ENCODE measurements around the gene SLC25A13.
"Not testable (repeated sequence)": the region's sequence is repeated elsewhere in the genome, so short reads cannot be mapped to it uniquely, and the experiment has no call there.

The SLC25A13 gene

GRCh38 chr7:96189129-96189820 lies 132.6 kb downstream of the SLC25A13 start:
- DNase-seq, result no peak

GRCh38 chr7:96188591-96188991 lies 133.3 kb downstream of the SLC25A13 start:
- no peak for DNase-seq

- DNase-seq, result no peak
Observed at GRCh38 chr7:96188174-96188581, 133.7 kb downstream of the SLC25A13 start.

GRCh38 chr7:96187735-96188134 lies 134.2 kb downstream of the SLC25A13 start:
- no peak for DNase-seq

GRCh38 chr7:96184783-96185182 lies 137.1 kb downstream of the SLC25A13 start:
- no peak for DNase-seq

- no peak for DNase-seq
Observed at GRCh38 chr7:96183163-96183670, 138.7 kb downstream of the SLC25A13 start.

GRCh38 chr7:96182424-96183158 lies 139.3 kb downstream of the SLC25A13 start:
- DNase-seq, result no peak

GRCh38 chr7:96181174-96181573 lies 140.7 kb downstream of the SLC25A13 start:
- DNase-seq, result no peak

- DNase-seq, result no peak
Observed at GRCh38 chr7:96179837-96180236, 142.1 kb downstream of the SLC25A13 start.

GRCh38 chr7:96179341-96179740 lies 142.6 kb downstream of the SLC25A13 start:
- no peak for DNase-seq

GRCh38 chr7:96178581-96178980 lies 143.3 kb downstream of the SLC25A13 start:
- DNase-seq, result no peak

- DNase-seq, result no peak
Observed at GRCh38 chr7:96177353-96177752, 144.5 kb downstream of the SLC25A13 start.

GRCh38 chr7:96174812-96175211 lies 147.1 kb downstream of the SLC25A13 start:
- DNase-seq, result no peak

GRCh38 chr7:96173781-96174180 lies 148.1 kb downstream of the SLC25A13 start:
- DNase-seq, result no peak

GRCh38 chr7:96169439-96169838 lies 152.5 kb downstream of the SLC25A13 start:
- no peak for DNase-seq

GRCh38 chr7:96167424-96167823 lies 154.5 kb downstream of the SLC25A13 start:
- no peak for DNase-seq

- no peak for DNase-seq
Observed at GRCh38 chr7:96161897-96162296, 160.0 kb downstream of the SLC25A13 start.

- DNase-seq, result no peak
Observed at GRCh38 chr7:96157856-96158255, 164.0 kb downstream of the SLC25A13 start.

- not testable (repeated sequence) for DNase-seq
Observed at GRCh38 chr7:96154506-96154905, 167.4 kb downstream of the SLC25A13 start.

GRCh38 chr7:96152706-96153105 lies 169.2 kb downstream of the SLC25A13 start:
- DNase-seq, result no peak

- no peak for DNase-seq
Observed at GRCh38 chr7:96151889-96152288, 170.0 kb downstream of the SLC25A13 start.

- no peak for DNase-seq
Observed at GRCh38 chr7:96144260-96144526, 177.7 kb downstream of the SLC25A13 start.

GRCh38 chr7:96143495-96144259 lies 178.2 kb downstream of the SLC25A13 start:
- DNase-seq, result no peak
